ENCODE data around the gene LBH.

DNA sequence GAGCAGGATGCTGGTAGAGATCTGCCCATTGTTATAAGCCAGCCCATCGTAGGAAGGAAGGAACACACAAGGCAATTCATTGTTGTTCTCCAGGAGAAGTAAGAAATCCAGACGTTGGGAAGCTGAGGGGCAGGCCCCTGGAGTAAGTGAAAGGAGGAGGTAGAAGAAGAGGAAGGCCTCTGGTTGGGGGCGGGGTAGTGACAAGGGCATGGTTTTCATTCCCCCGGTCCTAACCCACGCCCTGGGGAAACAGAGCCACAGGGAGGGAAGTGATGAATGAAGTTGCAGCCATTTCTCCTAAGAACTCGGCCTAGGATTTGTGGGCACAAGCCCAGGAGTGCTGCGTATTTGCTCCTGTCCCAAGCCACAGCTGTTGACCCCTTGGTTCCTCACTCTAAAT, 18.0 kb downstream of the LBH start:
- no peak for TF ChIP-seq POLR2AphosphoS5 (IDR thresholded peaks at IDR 0.05; ENCODE audit: low read depth)
- TF ChIP-seq, protein P1, sequence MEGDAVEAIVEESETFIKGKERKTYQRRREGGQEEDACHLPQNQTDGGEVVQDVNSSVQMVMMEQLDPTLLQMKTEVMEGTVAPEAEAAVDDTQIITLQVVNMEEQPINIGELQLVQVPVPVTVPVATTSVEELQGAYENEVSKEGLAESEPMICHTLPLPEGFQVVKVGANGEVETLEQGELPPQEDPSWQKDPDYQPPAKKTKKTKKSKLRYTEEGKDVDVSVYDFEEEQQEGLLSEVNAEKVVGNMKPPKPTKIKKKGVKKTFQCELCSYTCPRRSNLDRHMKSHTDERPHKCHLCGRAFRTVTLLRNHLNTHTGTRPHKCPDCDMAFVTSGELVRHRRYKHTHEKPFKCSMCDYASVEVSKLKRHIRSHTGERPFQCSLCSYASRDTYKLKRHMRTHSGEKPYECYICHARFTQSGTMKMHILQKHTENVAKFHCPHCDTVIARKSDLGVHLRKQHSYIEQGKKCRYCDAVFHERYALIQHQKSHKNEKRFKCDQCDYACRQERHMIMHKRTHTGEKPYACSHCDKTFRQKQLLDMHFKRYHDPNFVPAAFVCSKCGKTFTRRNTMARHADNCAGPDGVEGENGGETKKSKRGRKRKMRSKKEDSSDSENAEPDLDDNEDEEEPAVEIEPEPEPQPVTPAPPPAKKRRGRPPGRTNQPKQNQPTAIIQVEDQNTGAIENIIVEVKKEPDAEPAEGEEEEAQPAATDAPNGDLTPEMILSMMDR (conservative IDR thresholded peaks at IDR 0.05; ENCODE audit: low read depth in 2 of 2), result no peak
